Endothelial cell (in vitro differentiated cells): ENCODE results near the gene BTBD8. TPM values are rescaled to one million over a fixed set of nuclear protein-coding genes. Genes with fewer than 3 reads are reported as not detected.

Experiments used
- DNase-seq: peaks from one replicate; pipeline ENCODE4 v3.0.0; 2021; ENCODE audit warnings: low spot score
- H3K27ac Mint-ChIP-seq: one replicate; pipeline ENCODE4 v1.8.0; 2021; ENCODE audit warnings: mixed read lengths, inconsistent platforms; ENCODE audit not compliant: unreplicated experiment
- H3K27me3 Mint-ChIP-seq: one replicate; pipeline ENCODE4 v1.8.0; 2021; ENCODE audit warnings: mild to moderate bottlenecking, moderate library complexity, mixed read lengths, inconsistent platforms; ENCODE audit not compliant: unreplicated experiment
- H3K36me3 Mint-ChIP-seq: one replicate; pipeline ENCODE4 v1.8.0; 2021; ENCODE audit warnings: mild to moderate bottlenecking, low read depth, mixed read lengths, inconsistent platforms; ENCODE audit not compliant: unreplicated experiment
- H3K4me1 Mint-ChIP-seq: one replicate; pipeline ENCODE4 v1.8.0; 2021; ENCODE audit warnings: mild to moderate bottlenecking, mixed read lengths, inconsistent platforms; ENCODE audit not compliant: unreplicated experiment
- H3K4me3 Mint-ChIP-seq: one replicate; pipeline ENCODE4 v1.8.0; 2021; ENCODE audit warnings: mild to moderate bottlenecking, mixed read lengths, inconsistent platforms; ENCODE audit not compliant: unreplicated experiment
- H3K9me3 Mint-ChIP-seq: one replicate; pipeline ENCODE4 v1.8.0; 2021; ENCODE audit warnings: mixed read lengths, inconsistent platforms; ENCODE audit not compliant: unreplicated experiment
- CTCF ChIP-seq: fragments of 200-600 bp; sonication (generic); IDR thresholded peaks from one replicate; pipeline ENCODE4 v1.5.0; 2021; ENCODE audit warnings: antibody characterized with exemption; ENCODE audit not compliant: unreplicated experiment
- total RNA-seq: library from RNA; stranded (reverse); fragmentation: NEBNext Ultra II Directional; extraction: Animal tissue kit (Norgen Biotek cat#: 25700); gene quantifications from one replicate; pipeline ENCODE4 v1.2.1, GENCODE V29; 2021; ENCODE audit not compliant: unreplicated experiment

BTBD8 gene
- total RNA-seq, 1 donor from 2014 or later = 4.0 TPM

- H3K27ac Mint-ChIP-seq = no peak overlapping the region
- H3K27me3 Mint-ChIP-seq = no peaks in the 10 kb centered on the region
Measured at GRCh38 chr1:92079441-92079840, 704 bp upstream of the BTBD8 start.

GRCh38 chr1:92081031-92081430, 886 bp downstream of the BTBD8 start:
- no peak for TF ChIP-seq CTCF
- no peak for DNase-seq
- Mint-ChIP-seq H3K27ac (no peak overlapping the region), H3K4me3 (peak overlapping the region; percentile 98), H3K27me3 (no peaks in the 10 kb centered on the region), H3K9me3 (peaks cover 13% of the 10 kb centered on the region), H3K36me3 (peaks cover 12% of the 10 kb centered on the region), H3K4me1 (peaks cover 3% of the 10 kb centered on the region)

More at GRCh38 chr1:92079441-92079840, 704 bp upstream of the BTBD8 start:
- Mint-ChIP-seq H3K4me1 (peaks cover 3% of the 10 kb centered on the region), H3K36me3 (no peaks in the 10 kb centered on the region), H3K9me3 (no peaks in the 10 kb centered on the region), H3K4me3 (peak overlapping the region; percentile 98)
- no peak for TF ChIP-seq CTCF
- DNase-seq = no peak

- no peak for TF ChIP-seq CTCF
- H3K27me3 Mint-ChIP-seq = no peaks in the 10 kb centered on the region
- peaks cover 12% of the 10 kb centered on the region for H3K36me3 Mint-ChIP-seq
- H3K27ac Mint-ChIP-seq = no peak overlapping the region
- peaks cover 13% of the 10 kb centered on the region for H3K9me3 Mint-ChIP-seq
- H3K4me3 Mint-ChIP-seq = no peak overlapping the region
- no peak for DNase-seq
- H3K4me1 Mint-ChIP-seq = peaks cover 3% of the 10 kb centered on the region
Measured at GRCh38 chr1:92084651-92085050, 4.5 kb downstream of the BTBD8 start.

- H3K4me1 Mint-ChIP-seq = no peaks in the 10 kb centered on the region
- TF ChIP-seq CTCF = no peak
- no peak overlapping the region for H3K27ac Mint-ChIP-seq
- DNase-seq = no peak
- peaks cover 13% of the 10 kb centered on the region for H3K9me3 Mint-ChIP-seq
- peak overlapping the region; percentile 25 for H3K4me3 Mint-ChIP-seq
- peaks cover 12% of the 10 kb centered on the region for H3K36me3 Mint-ChIP-seq
- H3K27me3 Mint-ChIP-seq = no peaks in the 10 kb centered on the region
Measured at GRCh38 chr1:92085727-92086126, 5.6 kb downstream of the BTBD8 start.

- H3K27me3 Mint-ChIP-seq = peaks cover 3% of the 10 kb centered on the region
- H3K27ac Mint-ChIP-seq = no peak overlapping the region
- no peak for DNase-seq
- peaks cover 13% of the 10 kb centered on the region for H3K9me3 Mint-ChIP-seq
- H3K4me3 Mint-ChIP-seq = no peak overlapping the region
- no peaks in the 10 kb centered on the region for H3K4me1 Mint-ChIP-seq
- no peak for TF ChIP-seq CTCF
- peaks cover 12% of the 10 kb centered on the region for H3K36me3 Mint-ChIP-seq
Measured at GRCh38 chr1:92087542-92087941, 7.4 kb downstream of the BTBD8 start.
